ENCODE data around the gene USP2. TPM values are rescaled to one million over a fixed set of nuclear protein-coding genes. Genes with fewer than 3 reads are reported as not detected.

USP2 gene
- total and polyA plus RNA-seq, 2 of the 8 experiments (the other 6 are each of a cell fraction or from before 2014, with no cell fraction given): 2.2 to 6.9 TPM

DNA sequence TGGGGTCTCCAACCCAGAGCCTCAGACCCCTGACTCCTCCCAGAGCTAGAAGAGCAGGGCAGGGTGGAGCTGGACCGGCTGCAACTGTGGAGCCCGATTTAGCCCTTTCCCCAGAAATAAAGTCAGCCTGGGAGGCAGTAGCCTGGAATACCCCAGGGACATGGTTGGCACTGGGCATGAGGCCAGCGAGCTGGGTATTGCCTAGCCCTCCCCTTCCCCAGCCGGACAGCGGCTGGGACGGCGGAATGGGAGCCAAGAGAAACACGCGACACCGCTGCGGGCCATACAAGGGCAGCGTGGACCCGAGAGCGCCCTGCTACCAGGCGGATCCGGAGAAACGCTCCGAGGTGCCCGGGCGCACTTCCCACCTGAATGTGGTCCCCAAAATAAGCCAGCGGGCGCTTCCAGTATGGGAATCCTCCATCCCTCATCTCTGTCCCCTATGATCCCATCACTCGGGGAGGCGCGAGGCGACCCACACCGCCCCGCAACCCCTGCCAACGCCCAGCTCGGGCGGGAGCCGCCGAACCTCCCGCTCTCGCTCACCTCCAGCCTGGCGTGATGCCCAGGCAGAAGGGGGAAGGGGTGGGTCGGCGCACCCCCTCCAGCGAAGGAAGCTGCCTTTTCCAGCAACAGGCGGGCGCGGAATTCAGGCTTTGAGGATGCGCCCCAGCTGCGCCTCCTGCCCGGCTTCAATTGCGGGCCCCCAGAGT, 65.3 kb downstream of the USP2 start:
- Histone ChIP-seq H3K79me2 (ENCODE audit: control insufficient read depth in 1 of 2, insufficient read depth in 2 of 2, low read length in 2 of 2) (no peaks in the 10 kb centered on the region), H3K36me3 (ENCODE audit: control insufficient read depth in 2 of 4, insufficient read depth in 4 of 4, low read length in 3 of 4) (no peaks in the 10 kb centered on the region; a peak in 2 of 8 replicates), H4K8ac (ENCODE audit: extremely low read depth, insufficient read depth, low read length) (no peak overlapping the region), H3K4ac (replicated peaks; ENCODE audit: insufficient read length, low read depth, low read length) (no peak overlapping the region), H3K9me3 (ENCODE audit: insufficient read depth in 2 of 2, low read depth in 1 of 2, low read length in 1 of 2) (no peaks in the 10 kb centered on the region), H3K27me3 (replicated peaks in 1 of 4; ENCODE audit: control insufficient read depth in 3 of 4, extremely low read depth in 1 of 4, insufficient read depth in 3 of 4, low read length in 3 of 4) (peaks cover 5 to 46% (median 36%) of the 10 kb centered on the region in 4 experiments), H4K5ac (ENCODE audit: insufficient read length, low read depth, low read length) (no peak overlapping the region), H3K4me2 (ENCODE audit: insufficient read depth in 1 of 2, low read depth in 2 of 2, low read length in 2 of 2) (peak overlapping the region; percentile 97), H3K56ac (replicated peaks; ENCODE audit: insufficient read length, low read depth, low read length) (no peak overlapping the region), H3K23ac (ENCODE audit: insufficient read length) (no peak overlapping the region), H3K23me2 (ENCODE audit: low read depth, low read length) (peaks cover 31% of the 10 kb centered on the region), H3K79me1 (ENCODE audit: low read depth, low read length) (no peaks in the 10 kb centered on the region), H3K4me3 (ENCODE audit: extremely low read depth in 1 of 4, insufficient read depth in 2 of 4, low read depth in 3 of 4, low read length in 4 of 4) (peak overlapping the region; percentile 55 to 77 (median 66)), H2AFZ (ENCODE audit: low read length) (no peak overlapping the region), H2BK12ac (ENCODE audit: low read depth, low read length) (no peak overlapping the region), H3K4me1 (replicated peaks in 1 of 4; ENCODE audit: control insufficient read depth in 3 of 4, insufficient read depth in 4 of 4, low read length in 3 of 4) (peaks cover 11 to 53% (median 45%) of the 10 kb centered on the region in 4 experiments), H4K91ac (replicated peaks; ENCODE audit: insufficient read length, low read length) (no peak overlapping the region), H3K27ac (ENCODE audit: low read depth, low read length) (no peak overlapping the region), H3K9ac (replicated peaks in 1 of 4; ENCODE audit: extremely low read depth in 1 of 4, low read depth in 3 of 4, low read length in 3 of 4) (no peak overlapping the region; a peak in 3 of 7 replicates), H2BK15ac (ENCODE audit: low read length) (0 out of 2 replicates have a peak overlapping the region, but pooled peaks have one; percentile 40), H4K20me1 (replicated peaks in 1 of 2; ENCODE audit: control insufficient read depth in 1 of 2, insufficient read depth in 2 of 2, low read length in 2 of 2) (peaks cover 2% of the 10 kb centered on the region in 2 experiments), H2BK20ac (ENCODE audit: low read length) (no peak overlapping the region), H2BK120ac (replicated peaks; ENCODE audit: low read depth, low read length) (no peak overlapping the region), H2AK5ac (ENCODE audit: low read depth, low read length) (peak overlapping the region; percentile 97; the same call in 1 of the 2 replicates), H2BK5ac (ENCODE audit: low read depth, low read length) (no peak overlapping the region), H3K14ac (ENCODE audit: insufficient read length) (no peak overlapping the region), H3K18ac (ENCODE audit: extremely low read depth, low read length) (peak overlapping the region; percentile 78)
- WGBS, 2 experiments (ENCODE audit: extremely low coverage in 1 of 2, insufficient coverage in 1 of 2, insufficient read length in 1 of 2, insufficient replicate concordance in 2 of 2, low coverage in 1 of 2, low lambda C conversion rate in 2 of 2, missing lambda C conversion rate in 1 of 2): 2% methylated on average over 39 of the region's 46 CpGs; no CpG with 5 or more reads in 1 of the 2 experiments
- POLR2A ChIA-PET (ENCODE audit: partially characterized antibody): interaction anchor here (0.9 to 5.4 kb wide), 15 partner anchors 9 to 249 kb away, joined by 3 to 44 read pairs (median 5); partner anchors contain the start of genes ABCG4, C1QTNF5, HMBS and RNF26
- no peak for FAIRE-seq
- CTCF ChIA-PET (ENCODE audit: partially characterized antibody): interaction anchor here (0.5 to 16.8 kb wide), 12 partner anchors 8 to 886 kb away, joined by 3 to 415 read pairs (median 4); partner anchors contain the start of genes C1QTNF5, MFRP and RNF26
- no peak for DNase-seq (ENCODE audit: low read depth in 1 of 2, low spot score in 2 of 2)
- no peak for TF ChIP-seq CTBP2 (IDR thresholded peaks at IDR 0.05; ENCODE audit: borderline replicate concordance, insufficient read depth, insufficient read length, low read length)
- TF ChIP-seq SAP30 (IDR thresholded peaks at IDR 0.05; ENCODE audit: insufficient read depth, insufficient replicate concordance, low read length): peak; percentile 34
- TF ChIP-seq NANOG (IDR thresholded peaks at IDR 0.05; ENCODE audit: insufficient read depth, low read depth, low read length, poor library complexity, severe bottlenecking): no peak
- TF ChIP-seq CHD1 (IDR thresholded peaks at IDR 0.05; ENCODE audit: low read depth, low read length): no peak
- no peak for TF ChIP-seq TAF7 (optimal IDR thresholded peaks at IDR 0.05; ENCODE audit: borderline replicate concordance, low read depth, low read length)
- TF ChIP-seq TEAD4 (IDR thresholded peaks at IDR 0.05; ENCODE audit: low read depth, low read length): no peak
- no peak for TF ChIP-seq POU5F1 (IDR thresholded peaks at IDR 0.05; ENCODE audit: low read depth, low read length)
- no peak for TF ChIP-seq RAD21 (IDR thresholded peaks at IDR 0.05 in 1 of 2, conservative IDR thresholded peaks at IDR 0.05 in 1 of 2; ENCODE audit: low read depth in 2 of 2, low read length in 2 of 2)
- no peak for TF ChIP-seq BCL11A (IDR thresholded peaks at IDR 0.05; ENCODE audit: low read depth in 2 of 2, low read length in 2 of 2)
